Skeletal muscle satellite cell (primary cell): ENCODE measurements around the gene CBX1.
"Not testable (repeated sequence)": the region's sequence is repeated elsewhere in the genome, so short reads cannot be mapped to it uniquely, and the experiment has no call there.

ENCODE experiments used
- H3K27me3 ChIP-seq: 2 replicates; pipeline ENCODE4 v1.7.0; 2013; ENCODE audit warnings: low read length; ENCODE audit not compliant: control insufficient read depth, insufficient read depth
- H3K36me3 ChIP-seq: 2 replicates; pipeline ENCODE4 v1.7.0; 2013; ENCODE audit warnings: mild to moderate bottlenecking, control low read depth, low read length; ENCODE audit not compliant: insufficient read depth
- H3K4me1 ChIP-seq: 2 replicates; pipeline ENCODE4 v1.7.0; 2013; ENCODE audit warnings: low read length; ENCODE audit not compliant: control insufficient read depth, insufficient read depth
- H3K4me2 ChIP-seq: 2 replicates; pipeline ENCODE4 v1.7.0; 2013; ENCODE audit warnings: mild to moderate bottlenecking, low read length
- H3K4me3 ChIP-seq: 2 replicates; pipeline ENCODE4 v1.7.0; 2013; ENCODE audit warnings: low read length
- H3K9ac ChIP-seq: 2 replicates; pipeline ENCODE4 v1.7.0; 2013; ENCODE audit warnings: mild to moderate bottlenecking, low read depth, low read length, moderate library complexity
- H3K9me3 ChIP-seq: replicated peaks from 2 replicates; pipeline ENCODE4 v1.7.0; 2013; ENCODE audit warnings: mild to moderate bottlenecking, control low read depth, low read length

The CBX1 gene

GRCh38 chr17:48047113-48047740 lies 54.1 kb downstream of the CBX1 start:
- H3K9me3 ChIP-seq = no peaks in the 10 kb centered on the region
- peak overlapping the region; percentile 91 for H3K4me2 ChIP-seq
- peaks cover 61% of the 10 kb centered on the region for H3K4me1 ChIP-seq
- H3K9ac ChIP-seq = peak overlapping the region; percentile 93
- H3K36me3 ChIP-seq = peaks cover 10% of the 10 kb centered on the region
- H3K27me3 ChIP-seq = no peaks in the 10 kb centered on the region
- peak overlapping the region; percentile 87 for H3K4me3 ChIP-seq

GRCh38 chr17:48046296-48046695 lies 55.0 kb downstream of the CBX1 start:
- Histone ChIP-seq H3K27me3 (no peaks in the 10 kb centered on the region), H3K9ac (peak overlapping the region; percentile 93), H3K4me2 (peak overlapping the region; percentile 91), H3K4me1 (peaks cover 51% of the 10 kb centered on the region), H3K9me3 (no peaks in the 10 kb centered on the region), H3K36me3 (peaks cover 6% of the 10 kb centered on the region), H3K4me3 (peak overlapping the region; percentile 87)

GRCh38 chr17:48045316-48046001 lies 55.8 kb downstream of the CBX1 start:
- no peaks in the 10 kb centered on the region for H3K27me3 ChIP-seq
- H3K36me3 ChIP-seq = no peaks in the 10 kb centered on the region
- H3K4me2 ChIP-seq = peak overlapping the region; percentile 34
- peak overlapping the region; percentile 39 for H3K4me3 ChIP-seq
- H3K4me1 ChIP-seq = peaks cover 43% of the 10 kb centered on the region
- H3K9ac ChIP-seq = peak overlapping the region; percentile 55
- no peaks in the 10 kb centered on the region for H3K9me3 ChIP-seq

DNA sequence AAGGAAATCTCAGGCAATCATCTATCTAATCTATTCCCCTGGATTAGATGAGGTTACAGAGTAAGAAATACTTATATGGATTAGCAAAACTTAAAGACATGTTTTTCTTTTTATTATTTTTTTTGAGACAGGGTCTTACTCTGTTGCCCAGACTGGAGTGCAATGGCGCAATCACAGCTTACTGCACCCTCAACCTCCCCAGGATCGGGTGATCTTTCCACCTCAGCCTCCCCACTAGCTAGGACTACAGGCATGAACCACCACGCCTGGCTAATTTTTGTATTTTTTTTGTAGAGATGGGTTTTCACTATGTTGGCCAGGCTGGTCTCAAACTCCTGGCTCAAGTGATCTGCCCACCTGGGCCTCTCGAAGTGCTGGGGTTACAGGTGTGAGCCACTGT lies 56.4 kb downstream of the CBX1 start:
- Histone ChIP-seq H3K27me3 (no peaks in the 10 kb centered on the region), H3K9me3 (no peaks in the 10 kb centered on the region), H3K4me2 (no peak overlapping the region), H3K36me3 (no peaks in the 10 kb centered on the region), H3K4me1 (peaks cover 37% of the 10 kb centered on the region), H3K4me3 (no peak overlapping the region), H3K9ac (peak overlapping the region; percentile 55)

DNA sequence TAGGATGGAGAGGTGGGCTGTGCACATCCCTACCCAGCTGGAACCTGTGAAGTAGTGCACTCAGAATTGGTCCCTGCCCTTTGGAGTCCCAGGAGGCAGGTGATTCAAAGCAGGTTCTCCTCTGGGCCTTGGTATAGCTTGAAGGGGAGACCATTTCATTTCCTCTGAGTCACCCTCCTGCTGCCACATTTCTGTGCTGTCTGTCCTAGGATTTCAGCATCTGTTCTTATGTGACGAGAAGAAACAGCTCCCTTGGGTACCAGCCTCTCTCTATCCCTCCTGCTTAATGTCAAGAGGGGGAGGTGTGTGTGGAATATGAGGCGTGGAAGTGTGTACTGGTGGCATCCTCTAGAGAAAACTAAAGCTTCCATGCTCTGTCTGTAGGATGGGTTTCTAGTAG lies 58.1 kb downstream of the CBX1 start:
- no peaks in the 10 kb centered on the region for H3K9me3 ChIP-seq
- no peaks in the 10 kb centered on the region for H3K27me3 ChIP-seq
- no peaks in the 10 kb centered on the region for H3K36me3 ChIP-seq
- no peak overlapping the region for H3K9ac ChIP-seq
- H3K4me1 ChIP-seq = peaks cover 35% of the 10 kb centered on the region
- no peak overlapping the region for H3K4me2 ChIP-seq
- no peak overlapping the region for H3K4me3 ChIP-seq

GRCh38 chr17:48038687-48039086 lies 62.6 kb downstream of the CBX1 start:
- Histone ChIP-seq H3K9me3 (no peaks in the 10 kb centered on the region), H3K27me3 (no peaks in the 10 kb centered on the region), H3K4me1 (peaks cover 22% of the 10 kb centered on the region), H3K9ac (no peak overlapping the region), H3K4me2 (no peak overlapping the region), H3K36me3 (peaks cover 2% of the 10 kb centered on the region), H3K4me3 (no peak overlapping the region)

GRCh38 chr17:48037838-48038323 lies 63.4 kb downstream of the CBX1 start:
- Histone ChIP-seq H3K4me1 (peaks cover 14% of the 10 kb centered on the region), H3K4me2 (peak overlapping the region; percentile 87), H3K27me3 (no peaks in the 10 kb centered on the region), H3K36me3 (peaks cover 4% of the 10 kb centered on the region), H3K9ac (peak overlapping the region; percentile 28), H3K9me3 (no peaks in the 10 kb centered on the region), H3K4me3 (peak overlapping the region; percentile 92)

GRCh38 chr17:48037036-48037837 lies 64.0 kb downstream of the CBX1 start, which contains the start of gene COPZ2:
TSS of gene COPZ2 (minus strand) at chr17:48037797. CDS start at chr17:48037777, 20 bp downstream.
- H3K4me1 ChIP-seq = peaks cover 13% of the 10 kb centered on the region
- peaks cover 10% of the 10 kb centered on the region for H3K36me3 ChIP-seq
- H3K4me2 ChIP-seq = peak within 1 kb of the TSS; percentile 87
- H3K4me3 ChIP-seq = peak within 1 kb of the TSS; percentile 92
- H3K9me3 ChIP-seq = no peaks in the 10 kb centered on the region
- H3K9ac ChIP-seq = peak within 1 kb of the TSS; percentile 90
- H3K27me3 ChIP-seq = no peaks in the 10 kb centered on the region

DNA sequence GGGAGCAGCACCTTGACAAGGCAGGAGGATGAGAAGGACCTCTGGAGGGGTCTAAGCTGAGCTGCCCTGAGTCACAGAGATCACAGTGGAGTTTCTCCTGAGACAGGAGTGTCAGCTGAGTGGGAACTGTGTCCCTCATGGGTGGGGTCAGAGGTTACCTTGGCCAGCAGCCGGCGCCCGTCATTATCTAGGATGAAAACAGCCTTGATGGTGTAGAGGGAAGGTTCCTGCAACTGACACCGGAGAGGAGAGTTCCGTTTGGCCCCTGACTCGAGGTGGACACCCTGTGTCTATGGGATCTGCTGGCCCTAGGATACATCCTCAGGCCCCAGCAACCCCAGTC lies 64.6 kb downstream of the CBX1 start:
- Histone ChIP-seq H3K9me3 (no peaks in the 10 kb centered on the region), H3K4me1 (peaks cover 13% of the 10 kb centered on the region), H3K4me3 (peak overlapping the region; percentile 92), H3K36me3 (peaks cover 11% of the 10 kb centered on the region), H3K4me2 (peak overlapping the region; percentile 87), H3K27me3 (no peaks in the 10 kb centered on the region), H3K9ac (peak overlapping the region; percentile 90)

DNA sequence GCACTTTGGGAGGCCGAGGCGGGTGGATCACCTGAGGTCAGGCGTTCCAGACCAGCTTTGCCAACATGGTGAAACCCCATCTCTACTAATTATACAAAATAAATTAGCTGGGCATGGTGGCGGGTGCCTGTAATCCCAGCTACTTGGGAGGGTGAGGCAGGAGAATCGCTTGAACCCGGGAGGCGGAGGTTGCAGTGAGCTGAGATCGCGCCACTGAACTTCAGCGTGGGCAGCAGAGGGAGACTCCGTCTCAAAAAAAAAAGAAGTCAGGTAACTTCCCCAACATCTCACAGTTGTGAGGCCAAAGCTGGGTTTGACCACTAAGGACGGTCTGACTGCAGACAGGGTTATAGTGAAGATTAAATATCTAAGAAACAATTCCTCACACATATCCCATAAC lies 66.5 kb downstream of the CBX1 start:
- not testable (repeated sequence) for H3K27me3 ChIP-seq, H3K4me2 ChIP-seq, H3K9ac ChIP-seq, H3K4me3 ChIP-seq, H3K9me3 ChIP-seq
- Histone ChIP-seq H3K36me3 (peaks cover 11% of the 10 kb centered on the region), H3K4me1 (peaks cover 21% of the 10 kb centered on the region)

- Histone ChIP-seq H3K4me2 (no peak overlapping the region), H3K9me3 (no peaks in the 10 kb centered on the region), H3K4me1 (peaks cover 17% of the 10 kb centered on the region), H3K27me3 (no peaks in the 10 kb centered on the region), H3K36me3 (peaks cover 11% of the 10 kb centered on the region), H3K9ac (no peak overlapping the region), H3K4me3 (no peak overlapping the region)
These were observed 69.3 kb downstream of the CBX1 start for GRCh38 chr17:48031966-48032365.
